CD4-positive, alpha-beta T cell treated with Interleukin-15 for 1 hour (primary cell): ENCODE data around the gene GEMIN7.
"Not testable (repeated sequence)": the region's sequence is repeated elsewhere in the genome, so short reads cannot be mapped to it uniquely, and the experiment has no call there.

Experiments used
- DNase-seq: peaks from one replicate; pipeline ENCODE4 v3.0.0-alpha.2; 2020

Gene GEMIN7

DNA sequence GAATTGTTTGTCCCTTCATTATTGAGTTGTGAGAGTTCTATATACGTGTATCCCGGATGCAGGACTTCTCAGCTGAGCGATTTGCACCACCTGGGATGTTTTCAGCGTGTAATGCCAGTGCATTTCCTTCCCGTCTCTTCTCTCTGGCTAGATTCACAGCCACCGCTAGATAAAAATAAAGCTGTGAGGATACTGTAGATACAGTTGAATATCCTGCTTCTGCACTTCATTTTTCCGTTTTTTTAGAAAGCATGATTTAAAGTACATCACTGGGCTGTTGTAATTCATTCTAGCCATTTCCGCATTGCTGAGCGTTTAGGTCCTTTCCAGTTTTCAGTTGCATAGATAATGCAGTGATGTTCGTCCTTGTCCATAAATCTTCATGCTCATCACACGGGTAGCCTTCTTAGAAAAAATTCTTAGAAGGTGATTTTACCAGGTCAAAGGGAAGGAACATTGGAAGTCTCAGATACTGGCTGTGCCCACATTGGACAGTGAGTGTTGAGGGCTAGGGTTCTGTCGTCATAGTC lies 28.6 kb downstream of the GEMIN7 start:
- DNase-seq: no peak

DNA sequence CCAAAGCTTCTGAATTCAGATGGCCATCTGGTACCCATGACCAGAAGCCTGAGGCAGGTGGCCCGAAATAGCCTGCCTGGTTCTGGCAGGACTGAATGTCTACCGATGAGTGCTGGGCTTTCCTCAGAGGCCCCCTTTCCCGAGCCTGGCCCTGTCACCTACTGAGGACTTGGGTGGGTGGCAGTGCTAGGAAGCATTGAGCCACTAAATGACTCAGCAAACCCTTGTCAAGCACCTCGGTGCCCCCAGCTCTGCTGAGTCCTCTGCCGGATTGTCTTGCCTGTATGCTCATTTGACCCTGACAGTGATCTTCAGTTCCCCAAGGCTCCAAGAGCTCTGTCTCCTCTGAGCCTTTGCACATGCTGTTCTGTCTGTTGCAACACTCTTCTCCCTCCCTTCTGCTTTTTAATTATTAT lies 31.8 kb downstream of the GEMIN7 start:
- DNase-seq: no peak

DNA sequence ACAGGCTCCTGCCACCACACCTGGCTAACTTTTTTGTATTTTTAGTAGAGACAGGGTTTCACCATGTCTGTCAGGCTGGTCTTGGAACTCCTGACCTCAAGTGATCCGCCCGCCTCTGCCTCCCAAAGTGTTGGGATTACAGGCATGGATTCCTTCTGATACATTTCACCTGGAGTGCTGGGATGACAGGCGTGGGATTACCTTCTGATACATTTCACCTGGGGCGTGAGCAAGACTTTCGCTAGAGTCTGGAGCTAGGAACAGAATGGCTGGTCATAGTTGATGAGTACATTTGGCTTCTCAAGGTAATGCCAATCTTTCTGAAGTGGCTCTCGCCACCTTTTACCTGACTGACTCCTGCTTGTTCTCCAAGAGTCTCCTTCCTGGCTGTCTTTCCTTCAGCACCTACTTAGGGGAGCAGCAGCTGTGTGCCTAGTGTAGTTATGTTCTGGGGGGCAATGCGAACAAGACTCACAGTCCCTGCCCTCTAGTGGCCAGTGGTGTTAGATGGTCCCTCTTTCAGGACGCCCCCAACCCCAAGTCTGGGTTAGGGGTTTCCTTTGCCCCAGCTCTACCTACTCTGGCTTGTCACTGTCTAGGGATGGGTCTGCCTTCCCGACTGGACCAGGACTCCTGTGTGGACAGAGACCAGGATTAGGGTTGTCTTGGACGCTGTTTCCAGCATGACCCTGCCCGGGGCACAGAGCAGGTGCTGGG lies 33.2 kb downstream of the GEMIN7 start:
- no peak for DNase-seq

DNA sequence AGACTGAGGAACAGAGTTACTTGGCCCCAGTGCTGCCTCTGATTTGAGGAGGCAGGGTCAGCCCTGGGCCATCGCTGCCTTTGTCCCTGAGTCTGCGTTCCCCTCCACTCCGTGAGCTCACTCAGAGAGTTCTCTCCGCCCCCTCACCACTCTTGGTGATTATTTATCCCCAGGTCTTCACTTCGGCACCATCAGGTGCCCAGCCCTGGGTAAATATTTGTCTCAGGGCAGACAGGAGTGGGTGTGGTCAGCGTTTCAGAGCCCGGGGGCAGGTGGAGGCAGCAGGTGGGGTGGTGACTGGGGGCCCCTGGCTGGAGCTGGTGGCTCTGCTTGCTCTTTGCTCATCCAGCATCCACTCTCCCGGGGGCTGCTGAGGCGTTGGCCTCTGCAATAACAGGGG lies 34.6 kb downstream of the GEMIN7 start:
- no peak for DNase-seq

DNA sequence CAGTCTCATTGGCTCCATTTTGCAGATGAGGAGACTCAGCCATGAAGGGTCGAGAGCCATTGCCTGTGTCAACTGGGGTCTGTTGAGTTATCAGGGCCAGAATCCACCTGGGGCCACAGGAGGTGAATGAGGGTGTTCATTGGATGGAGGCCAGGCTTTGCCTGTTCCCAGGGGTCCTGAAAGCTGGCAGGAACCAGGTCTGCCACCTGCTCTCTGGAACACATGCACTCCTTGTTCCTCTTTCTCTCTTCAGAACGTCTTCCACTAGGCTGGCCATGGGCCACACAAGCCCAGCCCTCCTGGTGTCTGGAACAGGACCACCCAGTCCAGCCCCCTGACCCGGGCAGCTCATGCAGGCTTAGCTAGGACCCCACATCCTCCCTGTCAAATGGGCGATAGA lies 35.1 kb downstream of the GEMIN7 start:
- no peak for DNase-seq

DNA sequence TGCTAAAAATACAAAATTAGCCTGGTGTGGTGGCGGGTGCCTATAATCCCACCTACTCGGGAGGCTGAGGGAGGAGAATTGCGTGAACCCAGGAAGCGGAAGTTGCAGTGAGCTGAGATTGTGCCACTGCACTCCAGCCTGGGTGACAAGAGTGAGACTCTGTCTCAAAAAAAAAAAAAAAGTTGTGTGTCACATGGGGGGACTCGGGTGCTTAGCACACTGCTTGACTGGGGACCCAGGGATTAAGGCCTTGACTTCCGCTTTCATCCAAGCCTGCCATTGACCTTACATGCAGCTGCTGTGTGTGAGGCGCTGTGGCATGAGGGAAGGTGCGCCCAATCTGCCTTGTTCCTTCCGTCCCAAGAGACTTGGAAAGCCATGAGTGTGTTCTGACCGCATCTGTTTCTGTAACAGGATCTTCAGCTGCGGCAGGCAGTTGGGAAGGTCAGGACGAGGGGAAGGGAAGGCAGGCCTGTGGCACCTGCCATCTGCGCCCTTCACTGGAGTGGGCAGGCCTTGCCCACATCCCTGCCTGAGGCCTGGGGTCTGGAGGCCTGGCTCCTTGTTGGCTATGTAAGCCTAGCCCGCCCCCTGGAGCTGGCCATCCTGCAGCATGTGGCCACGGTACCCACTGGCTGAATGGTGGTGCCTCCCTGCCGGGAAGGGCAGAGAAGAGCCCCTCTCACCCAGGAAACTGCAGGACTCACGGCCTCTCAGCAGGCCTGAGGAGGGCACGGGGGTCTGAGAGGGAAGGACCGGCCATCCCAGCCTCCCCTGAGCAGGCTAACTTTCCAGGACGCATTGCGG lies 37.0 kb downstream of the GEMIN7 start:
- DNase-seq: no peak

DNA sequence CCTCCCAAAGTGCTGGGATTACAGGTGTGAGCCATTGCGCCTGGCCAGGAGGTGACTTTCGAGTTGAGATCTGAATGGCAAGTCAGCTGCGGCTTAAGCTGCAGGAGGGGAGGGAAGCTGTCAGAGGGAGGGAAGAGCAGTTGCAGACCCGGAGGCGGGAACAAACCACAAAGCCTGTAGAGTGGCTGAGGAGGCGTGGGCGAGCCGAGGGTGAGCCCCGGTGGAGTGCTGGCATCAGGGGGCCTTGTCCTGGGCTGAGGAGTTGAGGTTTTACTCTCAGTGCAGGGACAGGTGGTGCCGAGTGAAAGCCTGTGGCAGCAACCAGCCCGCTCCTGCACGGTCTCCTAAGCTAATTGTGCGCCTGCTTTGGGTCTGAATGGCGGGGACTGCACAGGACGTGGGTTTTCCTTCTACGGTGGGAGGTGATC lies 38.1 kb downstream of the GEMIN7 start:
- peak; percentile 29 for DNase-seq

DNA sequence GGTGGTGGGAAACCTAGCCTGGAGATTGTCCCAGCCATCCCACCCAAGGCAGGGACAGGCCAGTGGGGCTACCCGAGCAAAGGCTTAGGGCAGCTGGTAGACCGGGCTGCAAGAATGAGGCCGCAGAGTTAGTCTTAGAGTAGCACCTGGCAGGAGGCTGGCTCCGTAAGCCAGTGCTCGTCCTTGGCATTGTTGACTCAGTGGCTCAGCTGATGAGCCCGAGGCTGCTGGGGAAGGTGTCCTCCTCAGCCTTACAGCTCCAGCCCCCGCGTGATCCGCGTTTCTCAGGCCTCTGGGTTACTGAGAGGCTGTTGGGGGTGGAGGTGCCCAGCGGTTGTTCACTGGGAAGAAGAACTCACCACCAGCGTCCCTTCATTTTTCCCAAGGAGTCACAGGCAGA lies 38.6 kb downstream of the GEMIN7 start:
- DNase-seq: no peak

DNA sequence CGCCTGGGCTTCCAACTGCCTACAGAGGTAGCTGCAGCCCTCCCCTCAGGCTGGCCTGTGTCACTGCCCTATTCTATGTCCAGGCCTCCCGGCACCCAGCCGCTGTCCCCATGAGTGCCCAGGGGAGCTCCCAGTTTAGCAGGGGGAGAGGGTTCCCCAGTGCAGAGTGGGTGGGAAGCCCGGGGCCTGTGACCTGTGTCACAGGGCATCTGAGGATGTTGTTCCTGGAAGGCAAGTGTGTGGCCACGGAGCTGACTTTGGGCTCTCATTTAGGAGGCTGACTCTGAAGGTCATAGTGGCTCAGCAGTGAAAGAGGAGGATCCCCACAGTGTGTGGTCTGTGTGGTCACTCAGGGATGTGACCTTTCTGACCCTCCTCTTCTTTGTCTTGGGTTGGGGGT lies 39.0 kb downstream of the GEMIN7 start:
- no peak for DNase-seq

DNA sequence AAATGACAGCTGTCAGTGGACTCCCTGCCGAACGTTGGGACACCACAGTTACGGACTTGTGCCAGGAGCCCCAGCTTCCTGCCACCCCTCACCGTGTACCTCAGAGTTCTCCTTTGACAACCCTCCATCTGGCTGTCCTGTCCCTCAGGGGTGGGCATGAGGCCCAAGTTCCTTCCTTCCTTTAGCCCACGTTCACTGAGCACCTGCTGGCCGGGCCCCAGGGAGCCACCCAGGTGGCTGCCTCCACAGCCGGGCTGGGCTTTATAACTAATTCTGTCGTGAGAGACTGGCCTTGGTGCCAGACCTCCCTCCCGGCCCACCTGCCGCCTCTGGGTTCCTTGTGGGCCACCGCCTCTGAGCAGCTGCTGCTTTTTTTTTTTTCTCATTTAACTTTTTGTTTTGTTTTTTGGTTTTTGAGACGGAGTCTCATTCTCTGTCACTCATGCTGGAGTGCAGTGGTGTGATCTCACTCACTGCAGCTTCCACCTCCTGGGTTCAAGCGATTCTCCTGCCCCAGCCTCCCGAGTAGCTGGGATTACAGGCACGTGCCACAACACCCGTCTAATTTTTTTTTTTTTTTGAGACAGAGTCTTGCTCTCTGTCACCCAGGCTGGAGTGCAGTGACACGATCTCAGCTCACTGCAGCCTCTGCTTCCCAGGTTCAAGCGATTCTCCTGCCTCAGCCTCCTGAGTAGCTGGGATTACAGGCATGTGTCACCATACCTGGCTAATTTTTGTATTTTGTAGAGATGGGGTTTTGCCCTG lies 39.7 kb downstream of the GEMIN7 start:
- DNase-seq: not testable (repeated sequence)

DNA sequence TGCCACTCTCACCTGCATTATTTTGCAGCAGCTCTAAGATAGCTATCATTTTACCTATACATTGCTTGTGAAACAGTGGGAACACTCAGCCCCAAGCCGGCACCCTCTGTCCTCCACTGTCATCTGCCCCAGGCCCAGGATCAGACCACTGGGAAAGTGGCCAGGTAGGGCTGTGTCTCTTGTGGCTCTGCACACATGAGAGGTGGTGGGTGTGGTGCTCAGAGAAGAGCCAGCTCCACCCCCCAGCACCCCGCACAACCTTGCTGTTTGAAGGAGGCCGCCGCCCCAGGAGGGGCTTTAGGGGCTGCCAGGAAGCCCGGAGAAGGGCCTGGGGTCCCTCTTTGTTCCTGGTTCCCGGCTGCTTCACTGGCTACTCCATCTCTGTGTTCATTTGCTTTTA lies 40.5 kb downstream of the GEMIN7 start:
- DNase-seq: no peak

DNA sequence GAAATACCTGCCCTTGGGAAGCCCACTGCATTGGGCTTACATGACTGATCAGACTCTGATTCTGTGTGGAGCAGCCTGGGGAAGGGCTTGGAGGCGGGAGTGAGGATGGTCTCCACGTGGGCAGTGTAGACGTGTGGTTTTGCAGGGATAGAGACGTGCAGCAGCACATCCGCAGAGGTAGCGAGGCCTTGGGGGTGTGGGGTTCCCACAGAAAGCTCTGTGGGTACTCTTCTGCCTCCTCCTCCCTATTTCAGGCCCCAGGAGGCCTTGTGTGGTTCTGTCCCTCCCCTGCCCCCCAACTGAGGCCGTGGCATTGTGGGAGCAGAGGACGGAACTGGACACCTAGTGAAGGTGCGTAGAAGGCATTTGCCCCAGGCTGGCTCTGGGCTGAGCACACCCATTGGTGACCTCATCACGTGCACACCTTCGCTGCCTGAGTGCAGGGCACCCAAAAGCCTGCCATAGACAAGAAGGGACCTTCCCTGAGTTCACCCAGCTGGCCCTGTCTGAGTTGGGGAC lies 42.8 kb downstream of the GEMIN7 start:
- no peak for DNase-seq

DNA sequence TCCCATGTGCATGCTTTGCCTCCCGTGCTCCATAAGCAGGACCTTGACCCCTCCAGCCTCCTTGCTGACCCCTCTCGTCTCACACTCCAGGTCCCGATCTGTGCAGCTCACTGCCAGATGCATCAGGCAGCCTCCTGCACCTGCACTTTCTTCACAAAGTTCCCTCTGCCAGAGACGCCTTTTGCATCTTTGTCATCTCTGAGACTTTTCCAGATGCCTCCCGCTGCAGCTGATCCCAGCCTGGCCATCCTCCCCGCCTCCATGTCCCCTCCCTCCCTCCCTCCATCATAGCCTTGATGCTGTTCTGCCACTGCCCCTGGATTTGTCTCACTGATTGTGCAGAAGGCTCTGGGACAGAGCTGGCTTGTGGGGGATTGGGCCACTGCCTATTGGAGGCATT lies 43.8 kb downstream of the GEMIN7 start:
- no peak for DNase-seq

DNA sequence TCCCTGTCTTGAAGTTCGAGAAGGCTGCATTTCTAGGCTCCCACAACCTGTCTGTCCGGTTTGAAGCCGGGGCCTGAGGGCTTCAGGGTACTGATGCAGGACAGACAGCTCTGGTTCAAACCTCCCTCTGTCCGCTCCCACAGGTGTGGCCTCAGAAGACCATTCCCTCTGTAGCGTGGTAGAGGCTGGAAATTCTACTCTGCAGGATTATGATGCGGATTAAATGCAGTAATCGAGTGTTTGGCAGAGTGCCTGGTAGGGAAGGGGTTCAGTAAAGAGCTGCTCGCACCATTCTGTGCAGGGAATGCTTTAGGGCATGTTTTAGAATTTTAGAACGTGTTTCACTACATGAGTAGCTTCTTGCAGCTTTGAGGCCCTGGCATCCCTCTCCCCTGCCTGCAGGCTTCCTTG lies 44.4 kb downstream of the GEMIN7 start:
- DNase-seq: no peak

DNA sequence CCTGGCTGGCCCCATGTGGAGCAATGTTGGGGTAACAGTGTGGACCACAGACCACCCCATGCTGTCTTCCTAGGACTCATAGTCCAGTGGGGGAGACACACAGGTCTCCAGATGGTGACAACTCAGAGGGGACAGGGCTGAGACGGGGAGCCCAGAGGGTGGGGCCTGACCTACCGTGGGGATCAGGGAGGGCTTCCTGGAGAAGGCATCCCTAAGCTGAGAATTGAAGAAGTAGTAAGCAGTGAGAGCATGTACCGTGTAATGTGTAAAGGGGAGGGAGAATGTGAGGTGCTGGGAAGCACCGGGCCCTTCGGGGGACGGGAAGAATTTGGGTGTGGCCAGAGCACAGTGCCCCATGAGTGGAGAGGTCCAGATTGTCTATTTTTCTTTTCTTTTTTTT lies 45.0 kb downstream of the GEMIN7 start:
- no peak for DNase-seq

DNA sequence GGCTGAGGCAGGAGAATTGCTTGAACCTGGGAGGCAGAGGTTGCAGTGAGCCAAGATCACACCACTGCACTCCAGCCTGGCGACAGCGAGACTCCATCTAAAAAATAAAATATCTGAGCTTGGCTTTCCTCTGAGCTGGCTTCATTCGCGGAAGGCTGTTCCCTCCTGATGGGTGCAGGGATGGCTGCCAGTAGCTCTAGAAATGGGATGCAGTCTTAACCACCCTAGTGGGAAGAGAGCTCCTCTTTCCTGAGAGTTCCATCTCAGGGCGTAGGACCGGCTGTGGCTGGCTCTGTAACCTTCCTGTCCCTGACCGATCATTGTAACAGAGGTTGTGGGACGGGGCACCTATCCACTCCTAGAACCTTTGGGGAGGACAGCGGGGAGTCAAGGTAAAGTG lies 46.3 kb downstream of the GEMIN7 start:
- no peak for DNase-seq

DNA sequence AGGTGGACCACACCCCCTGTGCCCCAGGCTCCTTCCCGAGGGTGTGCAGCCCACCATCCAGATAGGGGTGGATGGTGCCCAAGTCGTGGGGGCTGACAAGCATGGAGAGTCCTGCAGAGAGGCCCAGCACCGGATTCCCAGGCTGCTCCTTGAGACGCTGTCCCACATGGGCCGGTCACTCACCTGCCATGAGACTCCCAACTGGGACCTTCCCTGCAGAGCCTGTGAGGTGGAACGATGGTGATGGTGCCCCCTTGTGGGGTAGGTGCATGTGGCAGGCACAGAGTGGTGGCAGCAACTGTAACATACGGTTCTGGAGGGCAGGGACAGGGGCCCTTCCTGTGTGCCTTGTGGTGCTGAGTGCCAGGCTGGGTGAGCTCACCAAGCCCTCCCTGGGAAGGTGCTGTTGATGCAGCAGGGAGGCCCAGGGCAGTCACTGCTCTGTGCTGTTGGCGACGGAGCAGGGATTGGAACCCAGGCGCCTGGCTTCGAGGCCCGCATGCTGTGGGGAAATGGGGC lies 47.0 kb downstream of the GEMIN7 start:
- peak; percentile 61 for DNase-seq

DNA sequence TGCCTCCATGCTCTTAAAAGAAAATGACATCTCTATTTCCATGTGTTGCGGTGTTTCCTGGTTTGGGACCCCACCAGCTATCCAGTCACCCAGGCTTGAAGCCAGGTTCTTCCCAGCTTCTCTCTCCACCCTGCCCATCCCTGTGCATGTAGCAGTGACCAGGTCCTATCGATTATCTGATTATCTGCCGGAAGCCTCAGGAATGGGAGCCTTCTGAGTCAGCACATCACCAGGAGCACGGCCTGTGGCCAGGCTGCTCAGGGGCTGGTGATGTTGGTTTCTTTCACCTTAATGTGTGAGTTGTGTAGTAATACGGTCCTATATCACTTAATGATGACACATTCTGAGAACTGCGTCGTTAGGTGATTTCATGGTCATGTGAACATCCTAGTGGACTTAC lies 47.6 kb downstream of the GEMIN7 start:
- no peak for DNase-seq

DNA sequence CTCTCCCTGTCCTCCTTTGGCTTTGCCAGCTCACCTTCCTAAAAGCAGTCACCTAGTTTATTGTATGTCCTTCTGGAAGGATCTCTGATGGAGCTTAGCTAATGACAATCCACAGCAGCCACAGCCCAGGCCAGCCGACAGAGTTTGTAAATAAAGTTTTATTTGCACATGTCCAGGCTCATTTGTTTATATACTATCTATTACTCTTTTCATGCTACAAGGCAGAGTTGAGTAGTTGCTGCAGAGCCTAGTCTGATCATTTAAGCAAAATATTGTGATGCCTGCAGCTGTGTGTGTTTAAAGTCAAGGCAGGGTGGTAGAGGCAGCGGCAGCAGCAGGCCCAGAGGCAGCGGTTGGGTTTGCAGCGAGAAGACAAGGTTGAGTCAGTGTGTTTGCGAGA lies 49.1 kb downstream of the GEMIN7 start:
- no peak for DNase-seq

DNA sequence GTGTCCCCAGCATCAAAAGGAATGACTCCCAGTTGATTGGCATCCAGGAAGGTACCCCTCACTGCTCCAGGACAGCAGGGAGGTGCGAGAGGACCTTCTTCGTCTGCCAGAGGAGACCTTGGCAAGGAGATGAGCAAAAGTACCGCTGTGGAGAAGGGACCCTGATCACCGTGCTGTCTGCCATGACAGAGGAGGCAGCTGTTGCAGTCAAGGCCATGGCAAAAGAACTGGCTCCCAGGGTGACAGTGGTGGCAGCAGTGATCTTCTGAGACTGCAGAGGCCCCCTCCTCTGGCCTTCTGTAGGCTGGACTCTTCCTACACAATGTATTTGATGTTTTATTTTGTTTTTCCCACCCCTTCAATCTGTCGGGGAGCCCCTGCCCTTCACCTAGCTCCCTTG lies 49.7 kb downstream of the GEMIN7 start:
- DNase-seq: no peak

DNA sequence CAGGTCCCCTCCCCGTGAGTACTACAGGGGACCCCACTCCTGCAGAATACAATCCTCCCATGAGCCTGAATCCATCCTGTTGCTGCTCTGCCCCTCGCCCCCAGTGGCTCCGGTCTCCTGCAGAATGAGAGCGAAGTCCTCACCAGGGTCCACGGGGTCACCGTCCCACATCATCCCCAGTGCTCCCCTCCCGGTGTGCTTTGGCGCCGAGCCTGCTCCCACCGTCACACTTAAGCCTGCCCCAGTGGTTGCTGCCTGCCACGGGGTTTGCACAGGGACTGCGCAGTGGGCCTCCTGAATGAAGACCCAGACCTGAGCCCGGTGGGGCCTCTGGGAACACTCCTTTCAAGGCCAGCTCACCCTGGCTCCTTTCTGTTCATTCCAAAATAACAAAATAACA lies 51.2 kb downstream of the GEMIN7 start:
- no peak for DNase-seq

DNA sequence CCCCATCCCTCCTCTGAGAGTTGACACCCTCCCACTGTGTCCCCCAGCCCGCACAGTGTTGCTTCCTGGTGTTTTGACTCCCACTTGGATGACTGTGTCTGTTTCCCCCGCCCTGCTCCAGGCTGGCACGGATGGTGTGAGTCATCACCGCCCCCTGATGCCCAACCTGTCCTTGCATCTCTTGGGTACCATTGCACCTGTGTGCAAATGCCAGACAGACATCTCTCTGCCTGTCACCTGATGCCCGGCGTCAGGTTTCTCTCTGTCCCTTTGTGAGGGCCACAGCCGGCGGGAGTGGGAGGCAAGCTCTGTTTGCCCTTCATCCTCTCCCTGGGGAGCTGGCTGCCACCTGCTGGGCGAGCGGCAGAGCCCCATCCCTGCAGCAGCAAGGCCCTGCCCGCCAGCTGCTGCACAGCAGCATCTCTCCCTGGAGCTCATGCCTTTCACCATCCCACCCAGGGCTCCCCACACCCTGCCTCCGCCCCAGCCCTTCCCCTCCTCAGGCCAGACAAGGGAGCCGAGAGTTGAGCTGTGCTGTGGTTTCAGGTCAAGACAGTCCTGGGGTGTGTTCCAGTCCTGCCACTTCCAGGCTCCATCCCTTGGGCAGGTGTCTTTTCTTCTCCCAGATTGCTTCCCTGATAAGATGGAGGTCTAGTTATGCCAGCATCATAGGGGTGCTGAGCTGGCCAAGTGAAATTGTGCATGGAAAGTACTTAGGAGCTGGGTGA lies 52.0 kb downstream of the GEMIN7 start:
- no peak for DNase-seq
